ENCODE results near the gene MEIS2.

MEIS2 gene

GRCh38 chr15:37109168-37109871, 9.0 kb upstream of the MEIS2 start:
- no peak for DNase-seq (ENCODE audit: low read depth)
- no peak for TF ChIP-seq CTCF (IDR thresholded peaks at IDR 0.05; ENCODE audit: insufficient read depth, low read depth, low read length, missing control alignments)
- H3K4me3 ChIP-seq (ENCODE audit: low read length), result no peak overlapping the region

- TF ChIP-seq CTCF (IDR thresholded peaks at IDR 0.05; ENCODE audit: insufficient read depth, low read depth, low read length, missing control alignments), result no peak
- H3K4me3 ChIP-seq (ENCODE audit: low read length), result no peak overlapping the region
These were observed 8.2 kb upstream of the MEIS2 start for GRCh38 chr15:37108381-37109167.

GRCh38 chr15:37107744-37108380, 7.5 kb upstream of the MEIS2 start:
- TF ChIP-seq CTCF (IDR thresholded peaks at IDR 0.05; ENCODE audit: insufficient read depth, low read depth, low read length, missing control alignments), result no peak
- H3K4me3 ChIP-seq (ENCODE audit: low read length), result no peak overlapping the region
- DNase-seq (ENCODE audit: low read depth), result no peak

More at GRCh38 chr15:37108381-37109167, 8.2 kb upstream of the MEIS2 start:
- no peak for DNase-seq (ENCODE audit: low read depth)

GRCh38 chr15:37107071-37107743, 6.9 kb upstream of the MEIS2 start:
- no peak for TF ChIP-seq CTCF (IDR thresholded peaks at IDR 0.05; ENCODE audit: insufficient read depth, low read depth, low read length, missing control alignments)
- H3K4me3 ChIP-seq (ENCODE audit: low read length), result no peak overlapping the region
- DNase-seq (ENCODE audit: low read depth), result no peak

- TF ChIP-seq CTCF (IDR thresholded peaks at IDR 0.05; ENCODE audit: insufficient read depth, low read depth, low read length, missing control alignments), result peak; percentile 40
- peak; percentile 36 for DNase-seq (ENCODE audit: low read depth)
- H3K4me3 ChIP-seq (ENCODE audit: low read length), result no peak overlapping the region
These were observed 6.2 kb upstream of the MEIS2 start for GRCh38 chr15:37106490-37107001.

GRCh38 chr15:37105889-37106288, 5.5 kb upstream of the MEIS2 start:
- no peak overlapping the region for H3K4me3 ChIP-seq (ENCODE audit: low read length)
- TF ChIP-seq CTCF (IDR thresholded peaks at IDR 0.05; ENCODE audit: insufficient read depth, low read depth, low read length, missing control alignments), result no peak
- DNase-seq (ENCODE audit: low read depth), result no peak

All from epithelial cell of esophagus (primary cell).